Body of pancreas (tissue), 4 donors: ENCODE measurements around the gene UBXN7. TPM values are rescaled to one million over a fixed set of nuclear protein-coding genes. Genes with fewer than 3 reads are reported as not detected.

Experiments used
- ATAC-seq: fragments of 150-250 bp; one replicate; pipeline ENCODE4 v1.9.1; 2016
- DNase-seq, 4 donors: peaks; one replicate each; pipeline ENCODE4 v3.0.0-alpha.2; 2019
- H3K27ac ChIP-seq, 4 donors: fragments of 200-600 bp; sonication (generic); 1 replicate in 3 of 4; 2 replicates in 1 of 4; pipeline versions ENCODE4 v1.5.1 to v1.6.1; 2016 to 2019; ENCODE audit warnings: mild to moderate bottlenecking in 1 of 4, mixed read lengths in 1 of 4, moderate library complexity in 1 of 4
- H3K27me3 ChIP-seq, 2 donors: fragments of 200-600 bp; sonication (generic); one replicate each; pipeline ENCODE4 v1.6.0; 2016; ENCODE audit warnings: mild to moderate bottlenecking in 1 of 2
- H3K36me3 ChIP-seq, 2 donors: fragments of 200-600 bp; sonication (generic); replicated peaks in 1 of 2; 2 replicates each; pipeline ENCODE4 v1.5.1; 2016; ENCODE audit warnings: low read depth in 2 of 2; ENCODE audit not compliant: insufficient read depth in 1 of 2
- H3K4me1 ChIP-seq: fragments of 200-600 bp; sonication (generic); one replicate; pipeline ENCODE4 v1.6.0; 2016
- H3K4me3 ChIP-seq, 2 donors: fragments of 200-600 bp; sonication (generic); 1 replicate in 1 of 2; 2 replicates in 1 of 2; pipeline ENCODE4 v1.5.1; 2016 to 2019
- H3K9me3 ChIP-seq, 3 donors: fragments of 200-600 bp; sonication (generic); 1 replicate in 2 of 3; 2 replicates in 1 of 3; pipeline ENCODE4 v1.5.1; 2016
- CTCF ChIP-seq, 7 experiments: fragments of 450-650 bp in 4 of 7; fragments of 200-600 bp in 3 of 7; sonication (generic) in 3 of 7; IDR thresholded peaks; one replicate each; pipeline ENCODE4 v1.5.1; 2016 to 2019; ENCODE audit warnings: antibody characterized with exemption in 7 of 7
- POLR2A ChIP-seq, 3 donors: fragments of 450-650 bp; IDR thresholded peaks; one replicate each; pipeline ENCODE4 v1.6.1; 2016; ENCODE audit warnings: antibody characterized with exemption in 3 of 3, mild to moderate bottlenecking in 2 of 3
- WGBS, 2 donors: methylation state at CpG; one replicate each; pipeline ENCODE4 v1.1.5; 2017; 5-methylcytosine and 5-hydroxymethylcytosine counted together
- intact Hi-C: fragments of 100-400 bp; cut with DNase I; formaldehyde crosslinking; loops from one replicate; pipeline ENCODE4 v1.15.1; 2023
- total RNA-seq, 2 donors: library from RNA; depleted of rRNA; stranded (reverse); fragments of >200 nt; gene quantifications; one replicate each; pipeline ENCODE4 v1.1.0, GENCODE V29; 2016

UBXN7 gene
- total RNA-seq, 2 donors from 2014 or later = 8.6 to 11.2 TPM

GRCh38 chr3:196336319-196337145 lies 95.7 kb downstream of the UBXN7 start:
- H3K36me3 ChIP-seq = no peaks in the 10 kb centered on the region
- peak; percentile 82 to 89 (median 84) for DNase-seq
- intact Hi-C loops = no loop called here
- TF ChIP-seq POLR2A (IDR thresholded peaks at IDR 0.05) (no peak), CTCF (IDR thresholded peaks at IDR 0.05) (no peak)
- peaks cover 11% of the 10 kb centered on the region for H3K4me1 ChIP-seq
- H3K27ac ChIP-seq = peak overlapping the region in 2 of 4 donors; percentile 27 to 64
- H3K27me3 ChIP-seq = no peaks in the 10 kb centered on the region
- no peaks in the 10 kb centered on the region for H3K9me3 ChIP-seq
- peak; percentile 84 for ATAC-seq
- 42 to 52% methylated on average over 16 to 17 of the region's 17 CpGs for WGBS, 2 donors
- no peak overlapping the region for H3K4me3 ChIP-seq

GRCh38 chr3:196335503-196335948 lies 96.7 kb downstream of the UBXN7 start:
- Histone ChIP-seq H3K27me3 (no peaks in the 10 kb centered on the region), H3K27ac (no peak overlapping the region), H3K4me3 (no peak overlapping the region), H3K36me3 (no peaks in the 10 kb centered on the region), H3K4me1 (peaks cover 11% of the 10 kb centered on the region), H3K9me3 (no peaks in the 10 kb centered on the region)
- no peak for DNase-seq
- no peak for TF ChIP-seq POLR2A (IDR thresholded peaks at IDR 0.05)
- TF ChIP-seq CTCF (IDR thresholded peaks at IDR 0.05) = no peak
- ATAC-seq = no peak
- 65 to 80% methylated on average over 8 to 12 of the region's 12 CpGs for WGBS, 2 donors
- intact Hi-C loops = no loop called here

- intact Hi-C loops = no loop called here
- no CpG with 5 or more reads among the region's 1 CpG for WGBS, 2 donors
- Histone ChIP-seq H3K4me1 (peaks cover 11% of the 10 kb centered on the region), H3K36me3 (no peaks in the 10 kb centered on the region), H3K27ac (no peak overlapping the region), H3K27me3 (no peaks in the 10 kb centered on the region), H3K4me3 (no peak overlapping the region), H3K9me3 (no peaks in the 10 kb centered on the region)
- TF ChIP-seq CTCF (IDR thresholded peaks at IDR 0.05) (no peak), POLR2A (IDR thresholded peaks at IDR 0.05) (no peak)
- DNase-seq (no peak), ATAC-seq (no peak)
These were observed 97.2 kb downstream of the UBXN7 start for GRCh38 chr3:196334982-196335381.

- Histone ChIP-seq H3K9me3 (no peaks in the 10 kb centered on the region), H3K27me3 (no peaks in the 10 kb centered on the region), H3K27ac (no peak overlapping the region), H3K36me3 (no peaks in the 10 kb centered on the region), H3K4me3 (no peak overlapping the region), H3K4me1 (peaks cover 11% of the 10 kb centered on the region)
- ATAC-seq (no peak), DNase-seq (no peak)
- TF ChIP-seq CTCF (IDR thresholded peaks at IDR 0.05) (no peak), POLR2A (IDR thresholded peaks at IDR 0.05) (no peak)
- intact Hi-C loops = no loop called here
- WGBS, 2 donors = 72 to 76% methylated on average over 8 of the region's 8 CpGs
These were observed 100.1 kb downstream of the UBXN7 start for GRCh38 chr3:196332168-196332567.

GRCh38 chr3:196327405-196327804 lies 104.8 kb downstream of the UBXN7 start:
- intact Hi-C loops = no loop called here
- TF ChIP-seq POLR2A (IDR thresholded peaks at IDR 0.05) = no peak
- no peak for TF ChIP-seq CTCF (IDR thresholded peaks at IDR 0.05)
- no peaks in the 10 kb centered on the region for H3K36me3 ChIP-seq
- no peaks in the 10 kb centered on the region for H3K4me1 ChIP-seq
- WGBS, 2 donors = 20 to 27% methylated on average over 2 to 6 of the region's 6 CpGs
- DNase-seq (no peak), ATAC-seq (no peak)
- no peak overlapping the region for H3K4me3 ChIP-seq
- no peaks in the 10 kb centered on the region for H3K27me3 ChIP-seq
- no peak overlapping the region for H3K27ac ChIP-seq
- no peaks in the 10 kb centered on the region for H3K9me3 ChIP-seq
